K562 (cell line): Measurements from ENCODE around the gene CLCN1. TPM values are rescaled to one million over a fixed set of nuclear protein-coding genes. Genes with fewer than 3 reads are reported as not detected.

Experiments
- ATAC-seq: fragments of 200-7000 bp; cut with Tn5 transposase; 3 replicates; pipeline ENCODE4 v1.9.1; 2020; ENCODE audit warnings: moderate library complexity
- BruUV-seq: library from RNA; stranded (reverse); fragments of 400-500 nt; replicated peaks from 2 replicates; lab custom pipeline; 2021; lab: Mats Ljungman, UMichigan
- CTCF ChIA-PET: fragments of 300-600 bp; formaldehyde crosslinking; extraction: SDS; loops from one replicate; lab custom pipeline; 2021; ENCODE audit warnings: low intra/inter-chr PET ratio; lab: Yijun Ruan, JAX
- POLR2A ChIA-PET: fragments of 300-600, 350-650 bp; sonication (Branson Sonifier 250); formaldehyde crosslinking; extraction: SDS; loops from one replicate; lab custom pipeline; 2021; ENCODE audit warnings: antibody characterized with exemption, inconsistent platforms; lab: Yijun Ruan, JAX
- DNase-seq, 4 experiments: peaks; one replicate each; pipeline versions ENCODE4 v3.0.0 to v3.0.0-alpha.2; 2011 to 2018; ENCODE audit warnings: low spot score in 3 of 4, mixed read lengths in 3 of 4; ENCODE audit errors: extremely low read depth in 1 of 4
- FAIRE-seq: peaks from 2 replicates; lab custom pipeline; 2011; peaks lifted over from hg19 to GRCh38; lab: Jason Lieb, UNC
- H2AFZ ChIP-seq: 2 replicates; pipeline ENCODE4 v1.6.0; 2011; ENCODE audit warnings: low read depth, low read length, control low read depth, inconsistent platforms
- H3K27ac ChIP-seq: fragments of 200-600 bp; 3 replicates; pipeline ENCODE4 v1.8.0; 2011; ENCODE audit warnings: low read depth, mild to moderate bottlenecking, control low read depth, inconsistent platforms, low read length, moderate library complexity, mixed read lengths; ENCODE audit errors: extremely low read depth
- H3K27me3 ChIP-seq, 2 experiments: fragments of 300-600 bp in 1 of 2; 2 replicates in 1 of 2; 3 replicates in 1 of 2; pipeline versions ENCODE4 v1.6.0 to v1.8.0; 2011; ENCODE audit warnings: inconsistent platforms in 2 of 2, low read length in 2 of 2, mild to moderate bottlenecking in 1 of 2, mixed read lengths in 1 of 2, moderate library complexity in 1 of 2; ENCODE audit not compliant: control insufficient read depth in 2 of 2, insufficient read depth in 2 of 2
- H3K36me3 ChIP-seq: fragments of 300-600 bp; 3 replicates; pipeline ENCODE4 v1.8.0; 2011; ENCODE audit warnings: mild to moderate bottlenecking, low read length, inconsistent platforms; ENCODE audit not compliant: control insufficient read depth, insufficient read depth
- H3K4me1 ChIP-seq, 2 experiments: fragments of 200-600 bp in 1 of 2; replicated peaks in 1 of 2; 2 replicates in 1 of 2; 3 replicates in 1 of 2; pipeline versions ENCODE4 v1.5.1 to v1.8.0; 2011; ENCODE audit warnings: inconsistent platforms in 2 of 2, low read length in 2 of 2, mild to moderate bottlenecking in 1 of 2, mixed read lengths in 1 of 2, moderate library complexity in 1 of 2; ENCODE audit not compliant: control insufficient read depth in 2 of 2, insufficient read depth in 2 of 2
- H3K4me2 ChIP-seq: 2 replicates; pipeline ENCODE4 v1.6.1; 2011; ENCODE audit warnings: low read length, control low read depth, inconsistent platforms, mixed read lengths; ENCODE audit not compliant: insufficient read depth
- H3K4me3 ChIP-seq: fragments of 200-600 bp; sonication (generic), shearing (Covaris generic); 2 replicates; pipeline ENCODE4 v1.5.1; 2016; ENCODE audit warnings: control low read depth, inconsistent platforms
- H3K79me2 ChIP-seq: fragments of 200-600 bp; 3 replicates; pipeline ENCODE4 v1.8.0; 2011; ENCODE audit warnings: low read length, inconsistent platforms; ENCODE audit not compliant: control insufficient read depth, insufficient read depth
- H3K9ac ChIP-seq, 2 experiments: 2 replicates each; pipeline versions ENCODE4 v1.6.0 to v1.6.1; 2011; ENCODE audit warnings: low read depth in 2 of 2, low read length in 2 of 2, control low read depth in 1 of 2, inconsistent platforms in 1 of 2, mild to moderate bottlenecking in 1 of 2, mixed read lengths in 1 of 2; ENCODE audit not compliant: insufficient read depth in 1 of 2
- H3K9me1 ChIP-seq: one replicate; pipeline ENCODE4 v1.6.0; 2011; ENCODE audit warnings: inconsistent platforms, mild to moderate bottlenecking, low read length, moderate library complexity; ENCODE audit not compliant: control insufficient read depth, insufficient read depth
- H3K9me3 ChIP-seq: replicated peaks from 2 replicates; pipeline ENCODE4 v1.5.1; 2011; ENCODE audit warnings: low read depth, low read length, inconsistent platforms; ENCODE audit not compliant: control insufficient read depth, insufficient read depth
- H4K20me1 ChIP-seq: replicated peaks from 2 replicates; pipeline ENCODE4 v1.6.1; 2011; ENCODE audit warnings: low read length, inconsistent platforms, mixed read lengths; ENCODE audit not compliant: control insufficient read depth, insufficient read depth
- POLR2G ChIP-seq: fragments of 200-400 bp; formaldehyde crosslinking; IDR thresholded peaks from 2 replicates; pipeline ENCODE4 v1.6.1; 2017; ENCODE audit warnings: low read depth, mild to moderate bottlenecking, antibody characterized with exemption, low read length, moderate library complexity
- TAF15 ChIP-seq: fragments of 200-400 bp; formaldehyde crosslinking; IDR thresholded peaks from 2 replicates; pipeline ENCODE4 v1.6.1; 2017; ENCODE audit warnings: mild to moderate bottlenecking, low read depth, low read length, moderate library complexity
- ZNF232 ChIP-seq: sonication (generic); formaldehyde crosslinking; IDR thresholded peaks from 2 replicates; pipeline ENCODE4 v1.8.0; 2022; ENCODE audit warnings: mild to moderate bottlenecking, missing genetic modification reagents
- ZNF77 ChIP-seq: fragments of 250-450 bp; sonication (Bioruptor Pico); IDR thresholded peaks from 2 replicates; pipeline ENCODE4 v1.5.0; 2020
- WGBS: fragments of 100-300 bp; shearing (Covaris generic); methylation state at CpG from one replicate; pipeline ENCODE4 v1.1.6; 2016; ENCODE audit warnings: low coverage, mixed read lengths; ENCODE audit not compliant: insufficient coverage; ENCODE audit errors: missing lambda C conversion rate; 5-methylcytosine and 5-hydroxymethylcytosine counted together
- in situ Hi-C: fragments of 300-500 bp; cut with MboI; formaldehyde crosslinking; loops from 4 replicates; pipeline ENCODE4 v1.15.0; 2018; ENCODE audit warnings: inconsistent platforms, mixed read lengths
- intact Hi-C: fragments of 100-400 bp; cut with micrococcal nuclease; formaldehyde crosslinking; loops from 2 replicates; pipeline ENCODE4 v1.14.2; 2022
- polyA plus RNA-seq, 8 experiments: library from polyadenylated mRNA; depleted of rRNA in 4 of 8; stranded (reverse) in 5 of 8; unstranded in 3 of 8; fragments of >200 nt; fragmentation: Nextera tagmentation in 2 of 8; fragmentation: Illumina TruSeq in 1 of 8; extraction: Ambion mirVana in 2 of 8; extraction: Trizol in 1 of 8; gene quantifications; 2 replicates each; pipeline versions ENCODE4 v1.2.1 to v1.2.3, GENCODE V29; 2011 to 2014; ENCODE audit warnings: inconsistent platforms in 1 of 8, missing spikeins in 1 of 8
- total RNA-seq, 7 experiments: library from RNA; depleted of rRNA in 6 of 7; stranded (reverse); fragments of >200 nt in 6 of 7; fragmentation: Illumina TruSeq in 2 of 7; extraction: Trizol in 2 of 7; gene quantifications; 2 replicates each; pipeline versions ENCODE4 v1.2.1 to v1.2.3, GENCODE V29; 2011 to 2021; ENCODE audit warnings: low replicate concordance in 1 of 7
- TF ChIP-seq, protein P1 (sequence below): fragments of 450-650 bp; formaldehyde crosslinking; IDR thresholded peaks from 2 replicates; pipeline ENCODE4 v1.4.0; 2020; ENCODE audit warnings: mild to moderate bottlenecking, moderate library complexity
- TF ChIP-seq, protein P2 (sequence below): sonication (generic); formaldehyde crosslinking; IDR thresholded peaks from 2 replicates; pipeline ENCODE4 v1.8.1; 2022; ENCODE audit warnings: missing genetic modification reagents
- TF ChIP-seq, protein P3 (sequence below): sonication (generic); formaldehyde crosslinking; IDR thresholded peaks from 2 replicates; pipeline ENCODE4 v1.8.0; 2022; ENCODE audit warnings: mild to moderate bottlenecking, missing genetic modification reagents

CLCN1 gene
- total and polyA plus RNA-seq, 9 of the 15 experiments (the other 6 are each of a cell fraction or from before 2014, with no cell fraction given), result 0.01 to 0.11 (median 0.04) TPM; not detected in 4

DNA sequence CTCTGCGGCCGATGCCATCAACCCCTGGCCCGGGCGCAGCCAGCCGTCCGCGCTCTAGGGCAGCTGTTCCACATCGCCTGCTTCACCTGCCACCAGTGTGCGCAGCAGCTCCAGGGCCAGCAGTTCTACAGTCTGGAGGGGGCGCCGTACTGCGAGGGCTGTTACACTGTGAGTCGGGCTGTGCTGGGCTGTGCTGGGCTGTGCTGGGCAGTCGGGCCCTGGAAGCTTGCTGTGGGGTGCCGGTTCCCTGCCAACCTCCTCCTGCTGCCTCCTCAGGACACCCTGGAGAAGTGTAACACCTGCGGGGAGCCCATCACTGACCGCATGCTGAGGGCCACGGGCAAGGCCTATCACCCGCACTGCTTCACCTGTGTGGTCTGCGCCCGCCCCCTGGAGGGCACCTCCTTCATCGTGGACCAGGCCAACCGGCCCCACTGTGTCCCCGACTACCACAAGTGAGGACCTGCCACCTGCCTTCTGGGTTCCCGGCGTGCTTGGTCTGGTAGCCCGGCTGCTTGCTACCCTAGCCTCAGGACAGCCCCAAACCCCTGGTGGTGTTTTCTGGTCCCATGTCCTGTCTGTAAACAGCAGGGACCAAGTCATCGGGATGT lies 72.7 kb downstream of the CLCN1 start (continued):
- TF ChIP-seq TAF15 (no peak), POLR2G (peak; percentile 60), ZNF77 (CRISPR knock-in tag) (no peak), ZNF232 (CRISPR knock-in tag) (0 out of 2 replicates have a peak, but pooled peaks have one; percentile 42)

DNA sequence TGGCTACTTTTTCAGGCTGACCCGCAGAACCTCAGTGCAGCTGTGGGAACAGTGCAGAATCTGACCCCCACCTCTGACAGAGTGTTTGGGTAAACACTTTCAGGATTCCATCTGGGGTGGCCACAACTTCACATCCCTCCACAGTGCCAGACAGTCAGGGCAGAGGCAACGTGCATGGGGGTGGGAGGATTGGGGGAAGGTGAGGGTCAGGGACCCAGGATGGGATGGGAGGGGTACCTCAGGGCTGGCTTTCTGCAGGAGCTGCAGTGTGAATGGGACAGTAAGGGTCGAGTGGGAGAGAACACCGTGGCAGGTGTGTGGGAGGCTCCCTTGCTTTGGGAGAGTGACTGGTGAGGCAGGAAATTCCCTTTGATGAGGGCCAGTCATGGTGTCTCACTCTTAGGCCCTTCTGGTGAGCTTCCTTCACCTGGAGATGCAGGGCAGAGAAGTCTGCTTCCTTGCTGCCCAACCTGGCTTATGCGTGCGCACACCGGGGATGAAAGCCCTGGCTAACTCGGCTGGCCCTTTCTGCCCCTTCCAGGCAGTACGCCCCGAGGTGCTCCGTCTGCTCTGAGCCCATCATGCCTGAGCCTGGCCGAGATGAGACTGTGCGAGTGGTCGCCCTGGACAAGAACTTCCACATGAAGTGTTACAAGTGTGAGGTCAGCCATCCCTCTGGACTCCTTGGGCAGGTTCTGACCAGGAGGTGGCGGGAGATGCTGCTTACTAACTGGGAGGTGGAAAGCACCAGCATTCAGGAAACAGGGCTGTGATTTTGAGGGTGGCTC lies 73.6 kb downstream of the CLCN1 start:
- H3K27ac ChIP-seq, result no peak overlapping the region
- FAIRE-seq (no peak), DNase-seq (peak in 2 of 4 experiments; percentile 23 to 26), ATAC-seq (peak; percentile 2; the same call in 1 of the 3 replicates)
- H3K9me1 ChIP-seq, result peaks cover 17% of the 10 kb centered on the region
- H2AFZ ChIP-seq, result no peak overlapping the region
- H3K9ac ChIP-seq, result peak overlapping the region in 1 of 2 experiments; percentile 42; a peak in 1 of 4 replicates
- peaks cover 61% of the 10 kb centered on the region; the same call in 2 of the 3 replicates for H3K36me3 ChIP-seq
- H3K79me2 ChIP-seq, result no peaks in the 10 kb centered on the region; the same call in 2 of the 3 replicates
- no TSS peak for BruUV-seq
- ChIA-PET CTCF (interaction anchor here (0.6 kb wide), 1 partner anchor 382 kb away, joined by 3 read pairs; no protein-coding TSS in a partner anchor), POLR2A (interaction anchor here (0.6 to 9.7 kb wide), 11 partner anchors 8 to 61 kb away, joined by 3 to 131 read pairs (median 3); partner anchors contain the start of genes EPHA1 and ZYX)
- peaks cover 0 to 12% of the 10 kb centered on the region in 2 experiments; a peak in 3 of 5 replicates for H3K27me3 ChIP-seq
- no peak overlapping the region for H3K4me2 ChIP-seq
- intact Hi-C loops (no loop called here), in situ Hi-C loops (no loop called here)
- no peak overlapping the region for H3K4me3 ChIP-seq
- 79% methylated on average over 15 of the region's 15 CpGs for WGBS
- H4K20me1 ChIP-seq, result peaks cover 28% of the 10 kb centered on the region
- H3K9me3 ChIP-seq, result no peaks in the 10 kb centered on the region
- H3K4me1 ChIP-seq, result peaks cover under 1 to 28% of the 10 kb centered on the region in 2 experiments; a peak in 3 of 5 replicates
- TF ChIP-seq, protein P1, sequence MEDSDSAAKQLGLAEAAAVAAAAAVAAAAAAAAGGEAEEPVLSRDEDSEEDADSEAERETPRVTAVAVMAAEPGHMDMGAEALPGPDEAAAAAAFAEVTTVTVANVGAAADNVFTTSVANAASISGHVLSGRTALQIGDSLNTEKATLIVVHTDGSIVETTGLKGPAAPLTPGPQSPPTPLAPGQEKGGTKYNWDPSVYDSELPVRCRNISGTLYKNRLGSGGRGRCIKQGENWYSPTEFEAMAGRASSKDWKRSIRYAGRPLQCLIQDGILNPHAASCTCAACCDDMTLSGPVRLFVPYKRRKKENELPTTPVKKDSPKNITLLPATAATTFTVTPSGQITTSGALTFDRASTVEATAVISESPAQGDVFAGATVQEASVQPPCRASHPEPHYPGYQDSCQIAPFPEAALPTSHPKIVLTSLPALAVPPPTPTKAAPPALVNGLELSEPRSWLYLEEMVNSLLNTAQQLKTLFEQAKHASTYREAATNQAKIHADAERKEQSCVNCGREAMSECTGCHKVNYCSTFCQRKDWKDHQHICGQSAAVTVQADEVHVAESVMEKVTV (CRISPR knock-in tag), result no peak
- TF ChIP-seq, protein P2, sequence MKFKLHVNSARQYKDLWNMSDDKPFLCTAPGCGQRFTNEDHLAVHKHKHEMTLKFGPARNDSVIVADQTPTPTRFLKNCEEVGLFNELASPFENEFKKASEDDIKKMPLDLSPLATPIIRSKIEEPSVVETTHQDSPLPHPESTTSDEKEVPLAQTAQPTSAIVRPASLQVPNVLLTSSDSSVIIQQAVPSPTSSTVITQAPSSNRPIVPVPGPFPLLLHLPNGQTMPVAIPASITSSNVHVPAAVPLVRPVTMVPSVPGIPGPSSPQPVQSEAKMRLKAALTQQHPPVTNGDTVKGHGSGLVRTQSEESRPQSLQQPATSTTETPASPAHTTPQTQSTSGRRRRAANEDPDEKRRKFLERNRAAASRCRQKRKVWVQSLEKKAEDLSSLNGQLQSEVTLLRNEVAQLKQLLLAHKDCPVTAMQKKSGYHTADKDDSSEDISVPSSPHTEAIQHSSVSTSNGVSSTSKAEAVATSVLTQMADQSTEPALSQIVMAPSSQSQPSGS (CRISPR knock-in tag), result no peak
- TF ChIP-seq, protein P3, sequence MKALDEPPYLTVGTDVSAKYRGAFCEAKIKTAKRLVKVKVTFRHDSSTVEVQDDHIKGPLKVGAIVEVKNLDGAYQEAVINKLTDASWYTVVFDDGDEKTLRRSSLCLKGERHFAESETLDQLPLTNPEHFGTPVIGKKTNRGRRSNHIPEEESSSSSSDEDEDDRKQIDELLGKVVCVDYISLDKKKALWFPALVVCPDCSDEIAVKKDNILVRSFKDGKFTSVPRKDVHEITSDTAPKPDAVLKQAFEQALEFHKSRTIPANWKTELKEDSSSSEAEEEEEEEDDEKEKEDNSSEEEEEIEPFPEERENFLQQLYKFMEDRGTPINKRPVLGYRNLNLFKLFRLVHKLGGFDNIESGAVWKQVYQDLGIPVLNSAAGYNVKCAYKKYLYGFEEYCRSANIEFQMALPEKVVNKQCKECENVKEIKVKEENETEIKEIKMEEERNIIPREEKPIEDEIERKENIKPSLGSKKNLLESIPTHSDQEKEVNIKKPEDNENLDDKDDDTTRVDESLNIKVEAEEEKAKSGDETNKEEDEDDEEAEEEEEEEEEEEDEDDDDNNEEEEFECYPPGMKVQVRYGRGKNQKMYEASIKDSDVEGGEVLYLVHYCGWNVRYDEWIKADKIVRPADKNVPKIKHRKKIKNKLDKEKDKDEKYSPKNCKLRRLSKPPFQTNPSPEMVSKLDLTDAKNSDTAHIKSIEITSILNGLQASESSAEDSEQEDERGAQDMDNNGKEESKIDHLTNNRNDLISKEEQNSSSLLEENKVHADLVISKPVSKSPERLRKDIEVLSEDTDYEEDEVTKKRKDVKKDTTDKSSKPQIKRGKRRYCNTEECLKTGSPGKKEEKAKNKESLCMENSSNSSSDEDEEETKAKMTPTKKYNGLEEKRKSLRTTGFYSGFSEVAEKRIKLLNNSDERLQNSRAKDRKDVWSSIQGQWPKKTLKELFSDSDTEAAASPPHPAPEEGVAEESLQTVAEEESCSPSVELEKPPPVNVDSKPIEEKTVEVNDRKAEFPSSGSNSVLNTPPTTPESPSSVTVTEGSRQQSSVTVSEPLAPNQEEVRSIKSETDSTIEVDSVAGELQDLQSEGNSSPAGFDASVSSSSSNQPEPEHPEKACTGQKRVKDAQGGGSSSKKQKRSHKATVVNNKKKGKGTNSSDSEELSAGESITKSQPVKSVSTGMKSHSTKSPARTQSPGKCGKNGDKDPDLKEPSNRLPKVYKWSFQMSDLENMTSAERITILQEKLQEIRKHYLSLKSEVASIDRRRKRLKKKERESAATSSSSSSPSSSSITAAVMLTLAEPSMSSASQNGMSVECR (CRISPR knock-in tag), result 0 out of 2 replicates have a peak, but pooled peaks have one; percentile 33
